ENCODE results near the gene PMM2.
"Not testable (repeated sequence)": the region's sequence is repeated elsewhere in the genome, so short reads cannot be mapped to it uniquely, and the experiment has no call there.

Gene PMM2

DNA sequence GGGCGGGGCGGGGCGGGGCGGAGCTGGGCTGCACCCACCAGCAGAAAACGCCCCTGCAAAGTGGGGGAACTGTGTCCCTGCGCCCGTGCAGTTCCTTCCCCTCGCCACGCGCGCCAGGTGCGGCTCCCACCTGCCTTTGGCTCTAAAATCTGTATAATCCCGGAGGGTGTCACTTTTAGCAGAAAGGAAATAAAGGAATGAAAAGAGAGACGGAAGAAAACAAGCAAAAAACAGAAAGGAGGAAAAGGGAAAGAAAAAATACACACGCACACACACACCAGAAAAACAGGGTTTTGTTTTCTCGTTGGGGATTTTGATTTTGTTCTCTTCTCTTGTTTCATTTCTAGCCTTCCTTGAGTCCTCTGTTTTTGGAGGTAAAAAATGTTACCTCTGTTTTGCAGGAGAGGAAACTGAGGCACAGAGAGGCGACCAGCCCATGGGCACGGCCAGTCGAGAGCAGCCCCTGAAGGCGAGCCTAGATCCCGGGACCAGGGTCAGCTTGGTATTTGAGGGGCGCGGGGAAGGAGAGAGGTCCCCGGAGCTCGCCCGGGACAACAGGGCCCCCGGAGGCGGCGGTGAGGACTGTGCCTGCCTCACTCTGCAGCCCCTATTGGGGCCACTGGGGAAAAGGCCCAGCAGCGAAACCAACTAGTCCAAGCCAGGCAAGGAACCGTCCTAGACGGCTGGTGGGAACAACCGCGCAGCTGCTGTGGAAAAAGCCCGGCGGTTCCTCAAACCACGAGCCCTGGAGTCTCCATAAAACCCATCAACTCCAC lies 71.8 kb downstream of the PMM2 start:
- FAIRE-seq, result no peak

DNA sequence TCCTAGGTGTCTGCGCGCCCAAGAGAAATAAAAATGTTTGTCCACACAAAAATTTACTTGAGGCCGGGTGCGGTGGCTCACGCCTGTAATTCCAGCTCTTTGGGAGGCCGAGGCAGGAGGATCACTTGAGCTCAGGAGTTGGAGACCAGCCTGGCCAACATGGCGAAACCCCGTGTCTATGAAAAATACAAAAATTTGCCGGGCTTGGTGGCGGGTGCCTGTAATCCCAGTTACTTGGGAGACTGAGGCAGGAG lies 72.3 kb downstream of the PMM2 start:
- FAIRE-seq, result not testable (repeated sequence)

DNA sequence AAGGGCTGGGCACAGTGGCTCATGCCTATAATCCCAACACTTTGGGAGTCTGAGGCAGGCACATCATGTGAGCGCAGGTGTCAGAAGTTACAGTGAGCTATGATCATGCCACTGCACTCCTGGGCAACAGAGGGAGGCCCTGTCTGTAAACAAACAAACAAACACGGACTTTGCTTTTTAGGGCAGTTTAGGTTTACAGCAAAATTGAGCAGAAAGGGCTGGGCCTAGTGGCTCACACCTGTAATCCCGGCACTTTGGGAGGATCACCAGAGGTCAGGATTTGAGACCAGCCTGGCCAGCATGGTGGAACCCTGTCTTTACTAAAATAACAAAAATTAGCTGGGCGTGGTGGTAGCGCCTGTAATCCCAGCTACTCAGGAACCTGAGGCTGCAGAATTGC lies 74.4 kb downstream of the PMM2 start:
- no peak for FAIRE-seq

DNA sequence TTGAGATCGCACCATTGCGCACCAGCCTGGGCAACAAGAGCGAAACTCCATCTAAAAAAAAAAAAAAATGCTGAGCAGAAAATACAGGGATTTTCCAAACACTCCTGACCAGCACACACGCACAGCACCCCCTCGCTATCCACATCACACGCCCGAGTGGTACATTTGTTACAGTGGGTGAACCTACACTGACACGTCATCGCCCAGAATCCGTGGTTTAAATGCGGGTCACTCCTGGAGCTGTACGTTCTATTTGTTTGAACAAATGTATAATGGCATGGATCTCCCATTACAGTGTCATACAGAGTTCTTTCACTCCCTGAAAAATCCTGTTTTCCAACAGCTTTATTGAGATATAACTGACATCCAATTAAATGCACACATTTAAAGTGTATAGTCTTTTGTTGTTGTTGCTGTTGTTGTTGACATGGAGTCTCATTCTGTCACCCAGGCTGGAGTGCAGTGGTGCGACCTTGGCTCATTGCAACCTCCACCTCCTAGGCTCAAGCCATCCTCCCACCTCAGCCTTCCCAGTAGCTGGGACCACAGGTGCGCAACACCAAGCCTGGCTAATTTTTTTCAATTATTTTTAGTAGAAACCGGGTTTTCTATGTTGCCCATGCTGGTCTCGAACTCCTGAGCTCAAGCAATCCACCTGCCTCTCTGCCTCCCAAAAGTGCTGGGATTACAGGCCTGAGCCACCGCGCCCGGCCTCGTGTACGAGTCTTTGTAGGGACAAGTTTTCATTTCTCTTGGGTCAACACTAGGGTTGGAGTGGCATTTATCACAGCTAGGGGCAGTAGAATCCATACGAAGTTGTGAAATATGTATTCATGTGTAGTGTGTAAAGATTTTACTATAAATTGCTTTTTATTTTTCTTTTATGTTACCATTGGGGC lies 75.6 kb downstream of the PMM2 start:
- FAIRE-seq, result no peak

DNA sequence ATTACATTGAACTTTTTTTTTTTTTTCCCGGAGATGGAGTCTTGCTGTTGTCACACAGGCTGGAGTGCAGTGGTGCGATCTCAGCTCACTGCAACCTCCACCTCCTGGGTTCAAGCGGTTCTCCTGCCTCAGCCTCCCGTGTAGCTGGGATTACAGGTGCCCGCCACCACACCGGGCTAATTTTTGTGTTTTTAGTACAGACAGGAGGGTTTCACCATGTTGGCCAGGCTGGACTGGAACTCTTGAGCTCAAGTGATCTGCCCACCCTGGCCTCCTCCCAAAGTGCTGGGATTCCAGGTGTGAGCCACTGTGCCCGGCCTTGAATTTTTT lies 76.2 kb downstream of the PMM2 start:
- FAIRE-seq, result not testable (repeated sequence)

DNA sequence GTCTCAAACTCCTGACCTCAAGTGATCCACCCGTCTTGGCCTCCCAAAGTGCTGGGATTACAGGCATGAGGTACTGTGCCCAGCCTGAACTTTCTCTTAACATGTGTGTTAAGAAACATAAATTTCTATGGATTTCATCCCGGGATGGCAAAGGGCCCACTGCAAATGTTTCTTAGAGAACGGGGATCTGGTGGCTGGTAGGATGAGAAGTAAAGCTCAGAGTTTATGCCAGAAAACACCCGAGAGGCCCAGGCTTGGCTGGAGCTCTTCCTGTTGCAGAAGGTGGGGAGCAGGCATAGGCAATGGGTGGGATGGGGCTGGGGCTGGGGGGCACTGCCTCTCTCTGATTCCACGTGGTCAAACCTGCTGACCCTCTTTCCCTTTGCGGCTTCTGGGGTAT lies 76.7 kb downstream of the PMM2 start:
- FAIRE-seq, result no peak

DNA sequence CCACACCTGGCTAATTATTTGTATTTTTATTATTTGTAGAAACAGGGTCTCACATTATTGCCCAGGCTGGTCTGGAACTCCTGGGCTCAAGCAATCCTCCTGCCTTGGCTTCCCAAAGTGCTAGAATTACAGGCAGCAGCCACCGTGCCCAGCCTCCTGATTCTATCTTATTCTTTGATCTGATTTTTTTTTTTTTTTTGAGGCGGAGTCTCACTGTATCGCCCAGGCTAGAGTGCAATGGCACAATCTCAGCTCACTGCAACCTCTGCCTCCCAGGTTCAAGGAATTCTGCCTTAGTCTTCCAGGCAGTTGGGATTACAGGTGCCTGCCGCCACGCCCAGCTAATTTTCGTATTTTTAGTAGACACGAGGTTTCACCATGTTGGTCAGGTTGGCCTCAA lies 77.7 kb downstream of the PMM2 start:
- FAIRE-seq, result not testable (repeated sequence)

DNA sequence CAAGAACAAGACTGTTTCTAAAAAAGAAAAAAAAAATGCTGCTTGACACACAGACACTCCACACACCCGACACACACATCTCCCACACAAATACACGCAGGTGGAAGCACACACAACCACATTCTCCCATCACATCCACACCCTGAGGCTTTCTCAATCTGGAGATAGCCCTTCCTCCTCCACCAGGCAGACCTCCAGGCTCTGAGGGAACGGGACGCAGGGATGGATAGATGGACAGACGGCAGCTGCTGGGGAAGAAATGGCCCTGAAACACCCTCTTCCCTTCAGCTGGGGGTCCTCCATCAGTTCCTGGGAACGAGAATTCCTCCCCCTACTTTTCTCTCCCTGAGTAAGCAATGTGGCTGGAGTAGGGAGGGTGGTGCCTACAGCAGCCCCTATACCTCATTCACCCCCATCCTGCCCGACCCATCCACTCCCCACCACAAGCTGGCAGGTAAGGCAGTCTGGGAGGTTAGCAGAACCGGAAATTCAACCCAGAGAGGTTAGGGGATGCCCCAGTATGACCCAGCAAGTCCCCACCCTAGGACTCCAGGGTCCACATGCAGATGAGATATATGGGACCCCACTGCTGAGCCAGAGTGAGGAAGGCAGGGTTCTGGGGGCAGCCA lies 80.4 kb downstream of the PMM2 start:
- no peak for FAIRE-seq

DNA sequence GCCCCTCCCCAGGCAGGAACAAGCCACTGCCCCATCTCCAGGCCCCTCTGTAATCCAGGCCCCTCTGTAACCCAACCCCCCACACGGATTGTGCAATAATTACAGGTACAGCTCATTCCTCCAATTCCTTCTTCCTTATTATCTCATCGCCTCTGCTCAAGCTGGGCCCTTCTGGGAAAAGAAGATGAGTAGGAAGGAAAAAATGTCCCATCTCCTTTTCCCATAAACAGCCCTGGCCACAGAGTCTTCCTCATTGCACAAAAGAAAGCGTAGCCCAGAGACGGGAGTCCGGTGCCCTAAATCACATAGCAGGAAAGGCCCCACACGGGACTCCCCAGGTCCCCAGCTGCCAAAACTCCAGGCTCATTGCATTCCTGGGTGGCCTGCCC lies 80.9 kb downstream of the PMM2 start:
- no peak for FAIRE-seq

DNA sequence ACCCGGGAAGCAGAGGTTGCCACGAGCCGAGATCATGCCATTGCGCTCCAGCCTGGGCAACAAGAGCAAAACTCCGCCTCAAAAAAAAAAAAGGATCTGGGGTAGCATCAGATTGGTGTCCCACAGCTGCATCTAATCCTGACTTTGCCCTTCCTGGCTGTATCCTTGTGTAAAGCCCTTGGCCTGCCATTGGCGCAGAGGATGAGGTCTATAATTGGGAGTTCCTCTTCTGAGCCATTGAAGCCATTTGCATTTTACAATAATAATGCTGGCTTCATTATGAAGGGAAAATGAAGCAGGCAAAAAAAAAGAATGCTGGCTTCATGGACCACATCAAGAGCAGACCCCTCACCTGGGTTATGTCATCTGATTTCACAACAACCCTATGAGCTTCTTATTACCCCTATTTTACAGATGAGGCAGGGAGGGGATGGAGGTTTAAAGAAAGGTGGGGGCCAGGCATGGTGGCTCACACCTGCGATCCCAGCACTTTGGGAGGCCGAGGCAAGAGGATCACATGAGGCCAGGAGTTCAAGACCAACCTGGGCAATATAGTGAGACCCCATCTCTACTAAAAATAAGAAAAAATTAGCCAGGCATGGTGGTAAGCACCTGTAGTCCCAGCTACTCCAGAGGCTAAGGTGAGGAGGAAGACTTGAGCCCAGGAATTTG lies 83.3 kb downstream of the PMM2 start:
- FAIRE-seq, result no peak

DNA sequence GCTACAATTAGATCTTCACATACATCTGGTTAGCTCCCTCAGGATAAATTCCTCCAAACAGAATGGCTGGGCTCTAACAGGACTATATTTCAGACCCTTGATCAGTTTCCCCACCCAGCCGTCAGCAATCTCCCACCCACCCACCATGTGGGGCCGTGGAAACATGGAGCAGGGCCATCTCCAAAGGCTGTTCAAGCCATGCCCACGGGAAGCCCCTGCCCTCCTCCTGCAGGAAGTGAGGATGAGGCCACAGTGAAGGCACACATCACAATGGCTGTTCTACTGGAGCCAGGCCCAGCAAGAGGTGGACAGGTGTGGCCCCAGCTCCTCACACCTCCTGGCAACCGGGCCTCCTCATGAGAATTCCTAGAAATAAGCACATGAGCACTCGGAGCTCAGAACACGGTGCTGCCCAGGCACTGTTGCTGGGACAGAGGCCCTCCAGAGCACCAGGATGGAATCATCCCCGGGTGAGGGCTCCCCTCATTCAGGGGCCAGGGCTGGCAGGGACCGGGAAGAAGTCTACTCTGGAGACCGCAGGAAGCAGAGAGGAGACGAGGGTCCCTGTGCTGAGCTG lies 84.5 kb downstream of the PMM2 start, which contains the start of gene LITAFD:
TSS of gene LITAFD (plus strand) at position 311 of the 577 bp plus-strand sequence. CDS start 2,005 bp downstream, outside the sequence.
- FAIRE-seq, result no peak

DNA sequence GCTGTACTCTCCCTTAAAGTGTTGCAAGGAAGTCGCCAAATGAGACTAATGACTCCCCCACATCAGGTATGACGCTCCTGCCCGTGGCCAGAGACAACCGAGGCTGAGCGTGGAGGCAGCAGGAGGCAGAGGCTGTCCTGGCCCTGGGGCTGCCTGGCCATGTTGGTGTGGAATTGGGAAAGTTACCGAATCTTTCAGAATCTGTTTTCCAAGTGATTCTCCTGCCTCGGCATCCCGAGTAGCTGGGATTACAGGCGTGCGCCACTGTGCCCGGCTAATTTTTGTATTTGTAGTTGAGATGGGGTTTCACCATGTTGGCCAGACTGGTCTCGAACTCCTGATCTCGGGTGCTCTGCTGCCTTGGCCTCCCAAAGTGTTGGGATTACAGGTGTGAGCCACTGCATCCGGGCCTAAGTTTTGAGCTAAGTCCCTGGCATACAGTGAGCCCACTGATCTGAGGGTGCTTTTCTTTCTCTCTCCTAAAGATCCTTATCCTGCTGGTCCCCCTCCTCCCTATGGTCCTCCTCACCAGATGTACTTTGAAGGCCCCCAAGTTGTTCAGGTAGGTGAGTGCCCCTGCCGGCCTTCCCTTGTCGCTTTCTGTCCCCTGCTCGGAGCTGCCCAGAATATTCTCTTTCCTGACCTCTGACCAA lies 85.2 kb downstream of the PMM2 start:
- no peak for FAIRE-seq

DNA sequence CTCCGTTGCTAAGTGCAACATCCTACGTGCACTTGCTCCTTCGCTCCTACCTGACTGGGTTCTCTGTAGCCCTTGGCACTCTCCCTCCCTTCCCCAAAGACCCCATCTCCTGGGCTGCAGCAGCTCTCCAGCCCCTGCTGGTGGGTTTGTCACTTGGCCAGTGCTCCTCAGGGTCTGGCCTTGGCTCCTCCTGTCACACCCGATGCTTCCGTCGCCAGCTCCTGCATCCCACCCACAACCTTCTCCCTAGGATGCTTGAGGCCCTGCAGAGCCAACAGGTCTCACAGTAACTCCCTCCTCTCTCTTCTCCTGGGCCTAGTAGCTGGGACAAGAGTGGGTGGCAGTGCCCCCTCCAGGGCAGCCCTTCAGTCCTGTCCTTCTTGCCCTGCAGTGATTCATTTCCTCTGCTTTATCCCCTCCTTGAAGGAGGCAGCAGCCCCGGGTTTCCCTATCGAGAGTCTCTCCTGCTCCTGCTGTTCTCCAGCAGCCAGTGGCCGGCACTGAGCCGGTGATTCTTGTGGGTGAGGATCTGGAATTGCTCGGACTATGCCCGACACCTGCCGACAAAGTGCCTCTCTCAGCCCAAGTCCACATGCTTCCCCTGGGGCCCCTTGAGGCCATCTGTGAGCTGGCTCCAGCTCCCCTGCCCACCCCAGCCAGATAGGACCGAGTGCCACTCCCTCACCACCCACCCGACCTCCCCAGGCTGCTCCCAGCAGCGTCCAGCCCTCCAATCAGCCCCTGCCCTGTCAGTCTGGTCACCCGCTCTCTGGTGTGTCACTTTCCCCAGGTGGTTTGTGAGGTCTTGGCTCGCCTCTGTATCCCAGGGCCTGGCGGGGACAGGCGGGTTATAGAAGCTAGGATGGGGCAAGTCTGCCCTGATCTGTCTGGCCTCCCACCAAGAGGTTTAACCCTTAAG lies 88.3 kb downstream of the PMM2 start:
- no peak for FAIRE-seq

DNA sequence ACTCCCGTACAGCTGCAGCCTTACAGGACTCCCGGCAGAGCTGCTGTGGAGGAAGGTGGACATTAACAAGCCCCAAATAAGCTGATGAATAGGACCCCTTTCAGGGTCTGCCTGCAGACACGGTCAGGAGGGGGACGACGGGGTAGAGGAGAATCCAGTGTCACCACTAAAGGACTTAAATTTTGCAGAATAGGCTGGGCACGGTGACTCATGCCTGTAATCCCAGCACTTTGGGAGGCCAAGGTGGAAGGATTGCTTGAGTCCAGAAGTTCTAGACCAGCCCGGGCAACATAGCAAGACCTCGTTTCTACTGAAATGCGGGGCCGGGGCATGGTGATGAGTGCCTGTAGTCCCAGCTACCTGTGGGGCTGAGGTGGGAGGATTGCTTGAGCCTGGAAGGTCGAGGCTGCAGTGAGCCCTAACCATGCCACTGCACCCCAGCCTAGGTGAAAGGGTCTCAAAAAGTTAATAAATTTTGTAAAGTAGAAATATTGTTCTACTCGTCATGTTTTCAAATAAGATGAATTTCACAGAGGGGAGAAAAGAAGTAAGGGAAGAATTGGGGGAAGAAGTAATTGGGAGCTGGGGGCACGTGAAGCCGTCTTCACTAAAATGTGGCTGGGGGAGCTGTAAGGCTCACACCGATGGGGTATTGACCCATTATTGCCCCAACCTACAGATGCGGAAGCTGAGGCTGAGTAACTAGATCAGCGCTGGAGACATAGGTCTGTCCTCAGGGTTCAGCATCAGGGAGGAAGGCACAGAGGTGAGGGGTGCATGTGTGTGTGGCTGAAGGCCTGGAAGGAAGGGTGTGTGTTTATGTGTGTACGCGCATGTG lies 89.2 kb downstream of the PMM2 start:
- no peak for FAIRE-seq

DNA sequence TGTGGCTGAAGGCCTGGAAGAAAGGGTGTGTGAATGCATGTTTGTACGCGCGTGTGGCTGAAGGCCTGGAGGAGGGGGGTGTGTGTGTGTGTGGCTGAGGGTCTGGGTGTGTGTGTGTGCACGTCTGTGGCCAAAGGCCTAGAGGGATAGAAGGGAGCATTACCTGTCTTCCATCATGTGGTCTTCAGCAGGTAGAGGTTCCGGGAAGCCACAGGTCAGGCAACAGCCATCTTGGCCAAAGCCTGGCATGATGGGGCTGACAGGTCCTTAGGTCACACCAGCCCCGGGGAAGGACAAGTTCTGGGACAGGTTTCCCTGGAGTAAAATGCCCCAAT lies 89.8 kb downstream of the PMM2 start:
- no peak for FAIRE-seq

DNA sequence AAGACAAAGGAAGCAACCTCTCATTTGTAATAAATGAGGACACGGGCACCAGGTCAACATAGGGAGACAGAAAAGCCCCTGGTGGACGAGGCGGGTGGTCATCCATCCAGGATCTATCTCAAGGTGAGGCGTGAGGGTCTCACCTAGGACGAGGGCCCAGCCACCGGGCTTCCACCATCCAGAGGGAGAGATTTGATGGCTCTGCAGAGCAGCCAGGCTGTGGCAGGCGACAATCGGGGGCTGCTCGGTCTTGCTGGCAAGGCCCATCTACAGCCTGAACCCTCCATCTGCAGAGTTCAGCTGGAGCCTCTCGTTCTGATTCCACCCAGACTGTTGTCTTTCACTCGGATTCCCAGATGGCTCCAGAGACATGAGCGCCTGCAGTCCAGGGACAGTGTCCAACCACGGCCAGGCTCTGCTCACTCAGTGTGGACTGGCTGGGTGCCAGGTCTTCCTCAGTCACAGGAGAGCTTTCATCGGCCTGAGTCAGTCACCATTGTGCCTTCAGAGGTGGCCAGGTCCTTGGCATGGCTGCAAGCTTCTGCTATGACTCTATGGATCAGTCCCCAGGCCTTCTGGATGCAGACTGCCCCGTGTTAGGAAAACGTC lies 90.4 kb downstream of the PMM2 start:
- FAIRE-seq, result no peak

DNA sequence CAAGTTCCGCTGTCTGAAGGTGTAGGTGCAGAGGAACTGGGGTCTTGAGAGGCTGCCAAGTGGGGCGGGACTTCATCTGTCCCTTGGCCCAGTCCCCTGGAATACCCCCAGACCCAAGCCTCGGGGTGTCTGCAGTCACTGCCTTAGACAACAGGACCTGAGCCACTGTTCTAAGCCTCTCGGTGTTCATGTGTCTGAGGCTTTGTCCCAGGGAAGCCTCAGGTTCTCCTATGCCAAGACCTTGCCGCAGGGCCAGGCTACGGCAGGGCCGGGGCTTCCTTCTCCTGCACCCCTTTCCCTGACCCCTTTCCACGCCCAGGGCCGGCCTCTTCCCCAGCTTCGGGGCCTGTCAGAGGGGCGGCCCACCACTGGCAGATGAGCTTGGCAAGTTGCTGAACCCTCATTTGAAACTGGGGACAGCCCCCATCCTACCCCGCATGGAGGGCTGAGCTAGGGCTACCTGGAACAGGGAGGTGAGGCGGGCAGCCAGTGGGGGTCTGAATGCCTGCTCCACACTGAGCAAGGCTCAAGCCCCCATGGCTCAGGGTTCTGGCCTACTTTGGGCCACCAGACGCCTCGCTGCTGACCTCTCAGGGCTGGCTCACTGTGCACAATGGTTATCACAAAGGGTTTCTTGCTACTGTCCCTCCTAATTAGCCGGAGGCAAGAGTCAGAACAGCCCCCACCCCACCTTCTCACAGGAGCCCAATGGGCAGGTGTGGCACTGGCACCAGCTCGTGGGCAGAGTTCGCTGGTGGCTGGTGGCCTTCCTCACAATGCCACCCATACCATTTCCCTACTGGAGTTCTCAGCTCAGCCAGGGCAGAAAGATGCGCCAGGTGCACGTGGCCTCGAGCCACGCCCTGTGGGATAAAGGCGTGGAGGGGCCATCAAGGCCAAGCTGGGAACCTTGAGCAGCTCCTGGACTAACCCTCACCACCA lies 91.6 kb downstream of the PMM2 start:
- FAIRE-seq, result no peak

DNA sequence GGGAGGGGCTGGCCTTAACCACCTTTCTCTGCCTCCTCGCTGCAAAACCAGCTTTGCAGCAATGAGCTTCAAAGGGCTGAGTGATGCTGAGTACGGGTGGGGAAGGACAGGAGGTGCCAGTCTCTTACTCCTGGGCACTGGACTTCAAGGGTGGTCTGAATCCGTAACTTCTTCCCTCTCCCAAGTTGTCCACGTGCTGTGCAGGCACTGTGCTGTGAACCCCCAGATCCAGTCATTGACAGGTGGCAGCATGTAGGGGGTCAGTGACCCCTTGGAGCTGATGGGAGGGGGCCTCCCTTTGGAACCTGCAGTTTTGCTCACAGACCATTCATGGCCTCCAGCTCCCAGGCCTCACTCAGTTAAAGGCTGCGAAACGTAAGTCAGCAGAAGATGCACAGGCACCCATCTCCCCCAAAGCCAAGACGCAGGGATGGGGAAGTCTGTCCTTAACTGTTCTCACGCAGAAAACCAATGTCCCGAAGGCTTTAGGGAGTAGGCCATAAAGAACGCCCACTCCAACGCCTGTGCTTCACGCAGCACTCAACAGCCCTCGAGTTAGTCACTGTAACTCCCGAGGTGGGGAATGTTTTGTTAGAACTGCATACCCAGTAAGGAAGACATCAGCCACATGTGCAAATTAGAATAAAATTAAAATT lies 92.4 kb downstream of the PMM2 start:
- no peak for FAIRE-seq
